Fibroblast of lung (primary cell): ENCODE measurements around the gene CNOT2. TPM values are rescaled to one million over a fixed set of nuclear protein-coding genes. Genes with fewer than 3 reads are reported as not detected.

ENCODE experiments used
- DNase-seq, 2 donors: peaks; one replicate each; pipeline versions ENCODE4 v3.0.0 to v3.0.0-alpha.2; 2010; ENCODE audit warnings: low read depth in 2 of 2
- H2AFZ ChIP-seq: 2 replicates; pipeline ENCODE4 v1.5.1; 2012; ENCODE audit warnings: low read length, control low read depth, inconsistent platforms
- H3K27ac ChIP-seq: 2 replicates; pipeline ENCODE4 v1.5.1; 2011; ENCODE audit warnings: low read length, control low read depth; ENCODE audit not compliant: insufficient read depth
- H3K27me3 ChIP-seq: 2 replicates; pipeline ENCODE4 v1.5.1; 2011; ENCODE audit warnings: mild to moderate bottlenecking, low read length; ENCODE audit not compliant: control insufficient read depth, insufficient read depth
- H3K36me3 ChIP-seq: 2 replicates; pipeline ENCODE4 v1.5.1; 2011; ENCODE audit warnings: low read length; ENCODE audit not compliant: control insufficient read depth, insufficient read depth
- H3K4me1 ChIP-seq: 2 replicates; pipeline ENCODE4 v1.5.1; 2011; ENCODE audit warnings: low read length; ENCODE audit not compliant: control insufficient read depth, insufficient read depth; ENCODE audit errors: extremely low read depth
- H3K4me2 ChIP-seq: 2 replicates; pipeline ENCODE4 v1.5.1; 2011; ENCODE audit warnings: low read length, control low read depth; ENCODE audit not compliant: insufficient read depth; ENCODE audit errors: extremely low read depth
- H3K4me3 ChIP-seq, 4 experiments: fragments of 200-600 bp in 1 of 4; sonication (generic) in 1 of 4; replicated peaks in 1 of 4; 2 replicates each; pipeline ENCODE4 v1.5.1; 2011 to 2016; ENCODE audit warnings: low read length in 4 of 4, low read depth in 3 of 4, mild to moderate bottlenecking in 3 of 4, control low read depth in 2 of 4, inconsistent platforms in 1 of 4, mixed read lengths in 1 of 4; ENCODE audit not compliant: insufficient read depth in 1 of 4; ENCODE audit errors: control extremely low read depth in 1 of 4
- H3K79me2 ChIP-seq: 2 replicates; pipeline ENCODE4 v1.5.1; 2012; ENCODE audit warnings: mild to moderate bottlenecking, low read length, inconsistent platforms; ENCODE audit not compliant: control insufficient read depth, insufficient read depth
- H3K9ac ChIP-seq: 2 replicates; pipeline ENCODE4 v1.5.1; 2011; ENCODE audit warnings: mild to moderate bottlenecking, low read length, control low read depth; ENCODE audit not compliant: insufficient read depth
- H3K9me3 ChIP-seq: 2 replicates; pipeline ENCODE4 v1.5.1; 2012; ENCODE audit warnings: low read depth, low read length; ENCODE audit not compliant: control insufficient read depth, insufficient read depth
- H4K20me1 ChIP-seq: 2 replicates; pipeline ENCODE4 v1.5.1; 2011; ENCODE audit warnings: low read length; ENCODE audit not compliant: control insufficient read depth, insufficient read depth; ENCODE audit errors: extremely low read depth
- EZH2 ChIP-seq: IDR thresholded peaks from 2 replicates; pipeline ENCODE4 v1.5.1; 2012; ENCODE audit warnings: low read length, control low read depth, mild to moderate bottlenecking; ENCODE audit errors: missing control alignments
- polyA plus RNA-seq, 2 donors: library from polyadenylated mRNA; depleted of rRNA in 1 of 2; stranded (reverse) in 1 of 2; unstranded in 1 of 2; fragments of >200 nt; gene quantifications; 2 replicates each; pipeline ENCODE4 v1.2.1, GENCODE V29; 2011 to 2012; ENCODE audit warnings: missing spikeins in 1 of 2
- total RNA-seq: library from RNA; depleted of rRNA; stranded (reverse); fragments of >200 nt; gene quantifications from 2 replicates; pipeline ENCODE4 v1.2.1, GENCODE V29; 2014
- TF ChIP-seq, protein P1 (sequence below), 2 donors: IDR thresholded peaks in 1 of 2; conservative IDR thresholded peaks in 1 of 2; 1 replicate in 1 of 2; 2 replicates in 1 of 2; pipeline ENCODE4 v1.5.1; 2011 to 2012; ENCODE audit warnings: low read length in 2 of 2, control low read depth in 1 of 2, inconsistent platforms in 1 of 2, low read depth in 1 of 2, mild to moderate bottlenecking in 1 of 2

Gene CNOT2
- total and polyA plus RNA-seq, 2 donors (not counting 1 experiment from before 2014, with no cell fraction given), result 95.2 to 116 TPM

DNA sequence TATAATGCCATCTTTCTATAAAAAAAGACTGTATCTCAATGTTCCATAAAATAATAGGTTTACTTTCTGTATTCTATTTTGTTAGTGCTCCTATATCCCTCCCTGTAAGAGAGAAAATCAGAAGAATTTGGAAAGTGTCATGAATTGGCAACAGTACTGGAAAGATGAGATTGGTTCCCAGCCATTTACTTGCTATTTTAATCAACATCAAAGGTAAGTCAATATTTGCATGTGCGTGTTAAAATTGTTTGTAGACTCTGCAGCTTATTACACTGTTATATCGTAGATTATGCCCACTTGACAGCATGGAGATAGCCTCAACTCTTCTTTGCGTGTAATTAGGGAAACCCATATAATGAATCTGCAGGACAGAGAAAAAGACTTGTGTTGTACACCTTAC lies 156.9 kb downstream of the CNOT2 start:
- H3K9me3 ChIP-seq, result no peaks in the 10 kb centered on the region
- no peak overlapping the region for H2AFZ ChIP-seq
- H3K79me2 ChIP-seq, result no peaks in the 10 kb centered on the region
- no peak overlapping the region for H3K27ac ChIP-seq
- H3K36me3 ChIP-seq, result no peaks in the 10 kb centered on the region
- H3K4me3 ChIP-seq, result no peak overlapping the region
- H3K4me1 ChIP-seq, result no peaks in the 10 kb centered on the region
- no peaks in the 10 kb centered on the region for H3K27me3 ChIP-seq
- H4K20me1 ChIP-seq, result no peaks in the 10 kb centered on the region
- no peak overlapping the region for H3K9ac ChIP-seq
- no peak for TF ChIP-seq EZH2
- TF ChIP-seq, protein P1, sequence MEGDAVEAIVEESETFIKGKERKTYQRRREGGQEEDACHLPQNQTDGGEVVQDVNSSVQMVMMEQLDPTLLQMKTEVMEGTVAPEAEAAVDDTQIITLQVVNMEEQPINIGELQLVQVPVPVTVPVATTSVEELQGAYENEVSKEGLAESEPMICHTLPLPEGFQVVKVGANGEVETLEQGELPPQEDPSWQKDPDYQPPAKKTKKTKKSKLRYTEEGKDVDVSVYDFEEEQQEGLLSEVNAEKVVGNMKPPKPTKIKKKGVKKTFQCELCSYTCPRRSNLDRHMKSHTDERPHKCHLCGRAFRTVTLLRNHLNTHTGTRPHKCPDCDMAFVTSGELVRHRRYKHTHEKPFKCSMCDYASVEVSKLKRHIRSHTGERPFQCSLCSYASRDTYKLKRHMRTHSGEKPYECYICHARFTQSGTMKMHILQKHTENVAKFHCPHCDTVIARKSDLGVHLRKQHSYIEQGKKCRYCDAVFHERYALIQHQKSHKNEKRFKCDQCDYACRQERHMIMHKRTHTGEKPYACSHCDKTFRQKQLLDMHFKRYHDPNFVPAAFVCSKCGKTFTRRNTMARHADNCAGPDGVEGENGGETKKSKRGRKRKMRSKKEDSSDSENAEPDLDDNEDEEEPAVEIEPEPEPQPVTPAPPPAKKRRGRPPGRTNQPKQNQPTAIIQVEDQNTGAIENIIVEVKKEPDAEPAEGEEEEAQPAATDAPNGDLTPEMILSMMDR (conservative IDR thresholded peaks at IDR 0.05 in 1 of 2, IDR thresholded peaks at IDR 0.05 in 1 of 2; ENCODE audit: low read depth in 1 of 2, low read length in 2 of 2), result no peak
- H3K4me2 ChIP-seq, result no peak overlapping the region
- DNase-seq, result no peak

DNA sequence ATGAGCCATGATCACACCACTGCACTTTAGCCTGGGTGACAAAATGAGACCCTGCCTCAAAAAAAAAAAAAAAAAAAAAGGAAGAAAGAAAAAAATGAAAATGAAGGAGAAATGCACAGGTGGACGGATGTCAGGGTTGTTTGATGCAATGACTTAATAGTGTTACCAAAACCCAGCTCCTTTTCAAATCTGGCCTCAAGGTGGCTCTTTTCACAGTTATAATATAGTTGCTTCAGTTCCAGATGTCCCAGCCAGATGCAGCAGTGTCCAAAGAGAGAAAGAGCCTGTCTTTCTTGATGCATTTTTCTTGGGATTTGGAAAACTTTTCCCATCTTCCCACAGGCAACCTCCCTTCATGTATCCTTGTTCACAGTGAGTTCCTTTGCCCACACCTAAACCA lies 159.4 kb downstream of the CNOT2 start:
- no peak for DNase-seq
- no peak for TF ChIP-seq EZH2
- Histone ChIP-seq H3K4me1 (no peaks in the 10 kb centered on the region), H4K20me1 (no peaks in the 10 kb centered on the region), H3K4me3 (no peak overlapping the region), H3K27ac (no peak overlapping the region), H3K9me3 (no peaks in the 10 kb centered on the region), H3K27me3 (no peaks in the 10 kb centered on the region), H3K79me2 (no peaks in the 10 kb centered on the region), H3K4me2 (no peak overlapping the region), H3K36me3 (no peaks in the 10 kb centered on the region), H2AFZ (no peak overlapping the region), H3K9ac (no peak overlapping the region)

DNA sequence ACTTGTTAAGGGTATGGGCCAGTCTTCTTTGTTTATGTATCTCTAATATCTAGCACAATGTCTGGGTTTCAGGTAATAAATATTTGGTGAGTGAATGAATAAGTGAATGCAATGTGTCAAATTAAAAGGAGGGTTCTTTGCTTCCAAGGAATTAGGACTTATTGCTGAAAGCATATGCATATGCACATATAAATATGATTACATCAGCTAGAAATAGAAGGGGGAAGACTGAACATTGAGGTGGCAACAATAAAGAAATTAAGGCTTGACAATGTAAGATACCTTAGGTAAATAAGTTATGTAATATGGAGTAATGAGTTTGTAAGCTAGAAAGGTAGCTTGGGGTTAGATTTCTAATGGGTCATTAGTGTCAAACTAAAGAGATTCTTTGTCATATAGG lies 160.6 kb downstream of the CNOT2 start:
- no peak for DNase-seq
- H3K4me2 ChIP-seq, result no peak overlapping the region
- H2AFZ ChIP-seq, result no peak overlapping the region
- H3K27ac ChIP-seq, result no peak overlapping the region
- H3K4me3 ChIP-seq, result no peak overlapping the region
- no peak for TF ChIP-seq EZH2
- TF ChIP-seq, protein P1 (conservative IDR thresholded peaks at IDR 0.05 in 1 of 2, IDR thresholded peaks at IDR 0.05 in 1 of 2; ENCODE audit: low read depth in 1 of 2, low read length in 2 of 2), result no peak
- H4K20me1 ChIP-seq, result no peaks in the 10 kb centered on the region
- H3K79me2 ChIP-seq, result no peaks in the 10 kb centered on the region
- H3K27me3 ChIP-seq, result no peaks in the 10 kb centered on the region
- H3K9me3 ChIP-seq, result no peaks in the 10 kb centered on the region
- H3K9ac ChIP-seq, result no peak overlapping the region
- H3K4me1 ChIP-seq, result no peaks in the 10 kb centered on the region
- no peaks in the 10 kb centered on the region for H3K36me3 ChIP-seq

Other genes starting within 250 kb of the CNOT2 start
- gene KCNMB4, start 122.9 kb downstream of the CNOT2 start, total RNA-seq, result 0.33 and 0.51 TPM in 2 replicates
- 0.24 and 0.66 TPM in 2 replicates for gene KCNMB4, start 122.9 kb downstream of the CNOT2 start, polyA plus RNA-seq